Ascending aorta (tissue), 2 donors: ENCODE measurements around the gene TBC1D8. TPM values are rescaled to one million over a fixed set of nuclear protein-coding genes. Genes with fewer than 3 reads are reported as not detected.

ENCODE experiments used
- DNase-seq, 2 donors: peaks; one replicate each; pipeline ENCODE4 v3.0.0-alpha.2; 2019; ENCODE audit warnings: low spot score in 2 of 2
- H3K27ac ChIP-seq, 2 donors: fragments of 200-600 bp; sonication (generic); one replicate each; pipeline ENCODE4 v1.5.1; 2016 to 2017; ENCODE audit warnings: mild to moderate bottlenecking in 1 of 2
- H3K27me3 ChIP-seq: fragments of 200-600 bp; sonication (generic); one replicate; pipeline ENCODE4 v1.5.1; 2017
- H3K36me3 ChIP-seq, 2 donors: fragments of 200-600 bp; sonication (generic); one replicate each; pipeline ENCODE4 v1.5.1; 2016
- H3K4me1 ChIP-seq, 2 donors: fragments of 200-600 bp; sonication (generic); one replicate each; pipeline ENCODE4 v1.5.1; 2016 to 2017; ENCODE audit warnings: mild to moderate bottlenecking in 1 of 2
- H3K4me3 ChIP-seq, 2 donors: fragments of 200-600 bp; sonication (generic); one replicate each; pipeline ENCODE4 v1.5.1; 2016 to 2017; ENCODE audit warnings: mild to moderate bottlenecking in 1 of 2
- H3K9me3 ChIP-seq, 2 donors: fragments of 200-600 bp; sonication (generic); one replicate each; pipeline ENCODE4 v1.5.1; 2016
- intact Hi-C: fragments of 100-400 bp; cut with DNase I; formaldehyde crosslinking; loops from one replicate; pipeline ENCODE4 v1.15.1; 2023
- total RNA-seq: library from RNA; depleted of rRNA; stranded (reverse); fragments of >200 nt; gene quantifications from one replicate; pipeline ENCODE4 v1.1.0, GENCODE V29; 2016
- TF ChIP-seq, protein P1 (sequence below), 3 experiments: fragments of 200-600 bp in 2 of 3; fragments of 450-650 bp in 1 of 3; sonication (generic) in 2 of 3; IDR thresholded peaks; one replicate each; pipeline ENCODE4 v1.5.1; 2016 to 2019; ENCODE audit warnings: antibody characterized with exemption in 3 of 3, mild to moderate bottlenecking in 1 of 3, moderate library complexity in 1 of 3

Gene TBC1D8
- total RNA-seq, 1 donor from 2014 or later: 17.8 TPM

DNA sequence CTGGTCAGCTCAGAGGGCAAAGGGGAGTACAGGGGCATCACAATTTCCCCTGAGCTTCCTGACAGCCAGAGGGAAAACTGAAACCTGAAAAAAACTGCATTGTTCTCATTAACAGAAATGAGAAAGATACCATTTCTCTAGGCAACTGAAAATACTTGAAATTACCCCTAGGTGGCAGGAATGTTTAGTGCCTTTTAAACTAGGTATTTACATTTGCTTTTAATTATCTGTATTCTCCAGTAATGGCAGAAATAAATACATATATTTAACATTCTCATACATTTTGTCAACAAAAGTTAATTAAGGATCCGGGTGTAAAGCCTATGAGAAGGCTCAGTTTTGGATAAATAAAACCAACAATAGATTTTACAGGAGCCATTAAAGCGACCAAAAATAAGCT lies 114.6 kb downstream of the TBC1D8 start:
- no peak for DNase-seq
- Histone ChIP-seq H3K27me3 (no peaks in the 10 kb centered on the region), H3K9me3 (no peaks in the 10 kb centered on the region), H3K4me3 (no peak overlapping the region), H3K36me3 (peaks cover 18 to 73% of the 10 kb centered on the region in 2 donors), H3K27ac (no peak overlapping the region), H3K4me1 (no peaks in the 10 kb centered on the region)
- TF ChIP-seq, protein P1, sequence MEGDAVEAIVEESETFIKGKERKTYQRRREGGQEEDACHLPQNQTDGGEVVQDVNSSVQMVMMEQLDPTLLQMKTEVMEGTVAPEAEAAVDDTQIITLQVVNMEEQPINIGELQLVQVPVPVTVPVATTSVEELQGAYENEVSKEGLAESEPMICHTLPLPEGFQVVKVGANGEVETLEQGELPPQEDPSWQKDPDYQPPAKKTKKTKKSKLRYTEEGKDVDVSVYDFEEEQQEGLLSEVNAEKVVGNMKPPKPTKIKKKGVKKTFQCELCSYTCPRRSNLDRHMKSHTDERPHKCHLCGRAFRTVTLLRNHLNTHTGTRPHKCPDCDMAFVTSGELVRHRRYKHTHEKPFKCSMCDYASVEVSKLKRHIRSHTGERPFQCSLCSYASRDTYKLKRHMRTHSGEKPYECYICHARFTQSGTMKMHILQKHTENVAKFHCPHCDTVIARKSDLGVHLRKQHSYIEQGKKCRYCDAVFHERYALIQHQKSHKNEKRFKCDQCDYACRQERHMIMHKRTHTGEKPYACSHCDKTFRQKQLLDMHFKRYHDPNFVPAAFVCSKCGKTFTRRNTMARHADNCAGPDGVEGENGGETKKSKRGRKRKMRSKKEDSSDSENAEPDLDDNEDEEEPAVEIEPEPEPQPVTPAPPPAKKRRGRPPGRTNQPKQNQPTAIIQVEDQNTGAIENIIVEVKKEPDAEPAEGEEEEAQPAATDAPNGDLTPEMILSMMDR (IDR thresholded peaks at IDR 0.05): peak in 2 of 3 experiments; percentile 25 to 55
- intact Hi-C loops: loop anchor here (1.0 to 2.0 kb wide), 2 partner anchors 115 to 168 kb away; partner anchors contain the start of gene TBC1D8

DNA sequence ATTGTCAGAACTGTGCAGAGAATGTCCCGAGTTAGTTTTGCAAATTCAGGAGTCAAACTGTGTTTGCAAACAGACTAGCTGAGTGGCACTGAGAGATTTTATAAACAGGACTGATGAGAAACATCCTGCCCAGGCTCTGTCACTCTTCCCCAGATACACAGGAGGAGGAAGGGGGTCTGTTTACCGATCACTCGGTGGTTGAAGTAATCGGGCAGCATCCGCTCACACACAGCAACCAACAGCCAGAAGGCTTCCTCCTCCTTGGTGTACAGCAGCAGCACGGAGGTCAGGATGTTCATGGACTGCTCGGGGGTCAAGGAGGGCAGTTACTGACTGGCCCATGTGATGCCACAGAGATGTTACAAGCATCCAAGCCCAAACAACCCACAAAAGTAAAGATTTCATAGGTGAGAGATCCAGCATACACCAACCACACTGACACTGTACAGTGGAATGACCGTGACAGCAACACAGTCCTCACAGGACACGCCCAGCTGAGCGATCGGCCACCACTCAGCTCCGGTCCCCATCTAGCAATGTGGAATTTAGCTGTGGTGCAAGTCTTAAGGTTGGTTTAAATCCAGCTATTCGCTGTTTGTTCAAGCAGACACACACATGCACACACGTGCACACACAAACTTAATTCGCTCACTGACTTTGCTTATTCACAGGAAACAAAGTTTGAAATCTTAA lies 119.0 kb downstream of the TBC1D8 start:
- Histone ChIP-seq H3K27ac (no peak overlapping the region), H3K4me3 (no peak overlapping the region), H3K4me1 (no peaks in the 10 kb centered on the region), H3K27me3 (no peaks in the 10 kb centered on the region), H3K36me3 (peaks cover 11 to 78% of the 10 kb centered on the region in 2 donors), H3K9me3 (no peaks in the 10 kb centered on the region)
- TF ChIP-seq, protein P1 (IDR thresholded peaks at IDR 0.05): no peak
- DNase-seq: no peak
- intact Hi-C loops: no loop called here

DNA sequence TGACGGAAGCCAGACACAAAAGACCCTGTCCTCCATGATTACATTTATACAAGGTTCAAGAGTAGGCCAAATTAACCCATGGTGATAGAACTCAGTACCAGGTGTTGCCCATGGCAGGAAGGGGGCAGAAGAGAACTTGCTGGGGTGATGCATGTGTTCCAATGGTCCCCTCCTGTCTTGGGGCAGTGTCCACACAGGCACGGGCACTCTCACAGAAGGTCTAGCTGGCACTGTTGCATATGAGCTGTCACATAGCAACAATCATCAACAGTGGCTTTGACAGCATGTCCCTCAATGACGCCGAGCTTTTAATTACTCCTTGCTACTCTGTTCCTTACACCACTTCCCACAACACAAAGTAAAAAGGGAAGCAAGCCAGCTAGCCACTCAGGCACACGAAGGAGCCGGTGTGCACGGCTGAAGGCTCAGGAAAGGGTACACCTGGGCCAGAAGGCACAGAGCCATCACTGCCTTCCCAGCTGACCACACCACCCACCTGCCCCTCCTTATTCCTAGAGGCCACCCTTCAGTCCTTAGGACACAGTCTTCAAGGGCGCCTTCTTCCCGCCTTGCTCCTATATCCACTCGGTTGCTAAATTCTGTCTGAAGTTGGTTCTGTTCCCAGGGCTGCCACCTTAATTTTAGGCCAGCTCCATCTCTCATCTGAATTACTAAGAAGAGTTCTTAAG lies 120.2 kb downstream of the TBC1D8 start:
- intact Hi-C loops: no loop called here
- DNase-seq: no peak
- Histone ChIP-seq H3K27ac (no peak overlapping the region), H3K36me3 (peaks cover 17 to 85% of the 10 kb centered on the region in 2 donors), H3K9me3 (no peaks in the 10 kb centered on the region), H3K4me1 (no peaks in the 10 kb centered on the region), H3K27me3 (no peaks in the 10 kb centered on the region), H3K4me3 (no peak overlapping the region)
- TF ChIP-seq, protein P1 (IDR thresholded peaks at IDR 0.05): no peak

DNA sequence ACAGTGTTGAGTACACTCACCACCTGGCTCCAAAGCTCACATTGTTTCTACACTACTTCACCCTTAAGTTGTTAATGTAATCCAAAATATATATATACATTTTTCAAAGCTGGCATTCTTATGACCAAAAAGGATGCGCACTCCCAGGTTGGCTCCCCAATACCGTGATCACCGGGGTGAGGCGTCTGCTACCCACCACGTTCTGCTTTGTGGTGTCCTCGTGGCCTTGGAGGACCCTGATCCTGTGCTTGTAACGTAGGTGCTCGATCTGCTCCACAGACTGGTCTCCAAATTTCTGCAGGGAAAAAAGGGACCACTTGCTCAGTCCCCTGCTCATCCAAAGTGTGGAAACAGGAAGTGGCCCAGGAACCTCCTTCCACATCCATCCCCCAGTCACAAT lies 123.3 kb downstream of the TBC1D8 start:
- intact Hi-C loops: no loop called here
- Histone ChIP-seq H3K36me3 (peaks cover 6 to 66% of the 10 kb centered on the region in 2 donors), H3K27ac (no peak overlapping the region), H3K27me3 (no peaks in the 10 kb centered on the region), H3K4me1 (no peaks in the 10 kb centered on the region), H3K4me3 (no peak overlapping the region), H3K9me3 (no peaks in the 10 kb centered on the region)
- TF ChIP-seq, protein P1 (IDR thresholded peaks at IDR 0.05): no peak
- no peak for DNase-seq

DNA sequence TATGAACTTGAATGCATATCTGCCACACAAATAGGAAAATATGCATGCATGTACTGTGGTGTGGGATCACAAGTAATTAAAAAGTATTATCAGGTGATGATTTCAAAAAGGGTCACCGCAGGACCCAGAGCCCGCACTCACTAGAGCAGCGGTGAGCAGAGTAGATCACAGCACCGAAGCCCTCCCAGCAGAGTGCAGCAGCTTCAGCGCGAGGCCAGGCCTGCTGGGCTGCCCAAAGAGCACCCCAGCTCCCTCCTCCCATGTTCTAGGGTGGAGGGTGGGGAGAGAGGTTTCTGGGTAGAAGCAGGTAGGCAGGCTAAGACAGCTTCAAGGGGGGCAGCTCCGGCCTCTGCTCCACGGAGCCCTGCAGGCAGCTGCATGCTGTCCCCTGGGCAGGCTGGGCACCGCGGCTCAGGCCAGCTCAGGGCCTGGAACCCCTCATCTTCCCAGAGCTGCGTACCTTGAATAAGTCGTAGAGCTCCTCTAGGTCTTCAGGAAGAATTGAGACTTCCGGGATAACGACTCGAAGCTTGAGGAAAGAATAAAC lies 124.2 kb downstream of the TBC1D8 start:
- no peak overlapping the region for H3K4me3 ChIP-seq
- no peak overlapping the region for H3K27ac ChIP-seq
- TF ChIP-seq, protein P1 (IDR thresholded peaks at IDR 0.05): no peak
- no peaks in the 10 kb centered on the region for H3K27me3 ChIP-seq
- no peaks in the 10 kb centered on the region for H3K9me3 ChIP-seq
- DNase-seq: no peak
- H3K36me3 ChIP-seq: peaks cover 8 to 57% of the 10 kb centered on the region in 2 donors
- no peaks in the 10 kb centered on the region for H3K4me1 ChIP-seq
- intact Hi-C loops: no loop called here
